HepG2 (cell line): ENCODE data around the gene RBM45. TPM values are rescaled to one million over a fixed set of nuclear protein-coding genes. Genes with fewer than 3 reads are reported as not detected.

ENCODE experiments used
- CENPBD1 ChIP-seq: sonication (generic); formaldehyde crosslinking; IDR thresholded peaks from 2 replicates; pipeline ENCODE4 v1.8.0; 2022; ENCODE audit warnings: missing genetic modification reagents, low read depth, mild to moderate bottlenecking, borderline replicate concordance
- CHD4 ChIP-seq: fragments of 200-600 bp; sonication (generic); IDR thresholded peaks from 2 replicates; pipeline ENCODE4 v1.7.0; 2017; ENCODE audit warnings: mild to moderate bottlenecking, low read length, borderline replicate concordance
- DMAP1 ChIP-seq: IDR thresholded peaks from 2 replicates; pipeline ENCODE4 v1.6.1; 2016
- ELF3 ChIP-seq: IDR thresholded peaks from 2 replicates; pipeline ENCODE4 v1.6.1; 2016; ENCODE audit warnings: missing genetic modification reagents, missing compliant biosample characterization
- HMG20A ChIP-seq: IDR thresholded peaks from 2 replicates; pipeline ENCODE4 v1.6.1; 2016; ENCODE audit warnings: borderline replicate concordance
- ISX ChIP-seq: sonication (generic); formaldehyde crosslinking; conservative IDR thresholded peaks from 2 replicates; pipeline ENCODE4 v1.5.0; 2020; ENCODE audit warnings: missing genetic modification reagents
- KDM3A ChIP-seq: IDR thresholded peaks from 2 replicates; pipeline ENCODE4 v1.6.1; 2018; ENCODE audit warnings: low read depth, missing compliant biosample characterization
- KIAA2018 ChIP-seq: sonication (generic); formaldehyde crosslinking; IDR thresholded peaks from 2 replicates; pipeline ENCODE4 v1.5.0; 2020; ENCODE audit warnings: mild to moderate bottlenecking, missing genetic modification reagents, borderline replicate concordance
- PREB ChIP-seq: sonication (generic); formaldehyde crosslinking; IDR thresholded peaks from 2 replicates; pipeline ENCODE4 v1.4.0; 2020; ENCODE audit warnings: missing genetic modification reagents
- SAP130 ChIP-seq: IDR thresholded peaks from 2 replicates; pipeline ENCODE4 v1.6.1; 2016; ENCODE audit warnings: low read depth
- TEAD3 ChIP-seq: optimal IDR thresholded peaks from 2 replicates; pipeline ENCODE3; 2016; ENCODE audit warnings: borderline replicate concordance
- ZFYVE20 ChIP-seq: sonication (generic); formaldehyde crosslinking; IDR thresholded peaks from 2 replicates; pipeline ENCODE4 v1.8.0; 2023; ENCODE audit warnings: low read depth, mild to moderate bottlenecking, moderate library complexity, missing genetic modification reagents, borderline replicate concordance
- ZNF33B ChIP-seq: sonication (generic); formaldehyde crosslinking; IDR thresholded peaks from 2 replicates; pipeline ENCODE4 v1.5.1; 2020; ENCODE audit warnings: mild to moderate bottlenecking, missing genetic modification reagents
- ZNF556 ChIP-seq: sonication (generic); formaldehyde crosslinking; IDR thresholded peaks from 2 replicates; pipeline ENCODE4 v1.4.0; 2020; ENCODE audit warnings: mild to moderate bottlenecking, missing genetic modification reagents, borderline replicate concordance
- ZNF572 ChIP-seq: sonication (generic); formaldehyde crosslinking; IDR thresholded peaks from 2 replicates; pipeline ENCODE4 v1.5.1; 2020; ENCODE audit warnings: mild to moderate bottlenecking, missing genetic modification reagents
- ZNF597 ChIP-seq: sonication (generic); formaldehyde crosslinking; IDR thresholded peaks from 2 replicates; pipeline ENCODE4 v1.5.0; 2020; ENCODE audit warnings: missing genetic modification reagents
- ZNF709 ChIP-seq: sonication (generic); formaldehyde crosslinking; IDR thresholded peaks from 2 replicates; pipeline ENCODE4 v1.5.0; 2020; ENCODE audit warnings: mild to moderate bottlenecking, missing genetic modification reagents
- ZNF839 ChIP-seq: sonication (generic); formaldehyde crosslinking; IDR thresholded peaks from 2 replicates; pipeline ENCODE4 v1.4.0; 2020; ENCODE audit warnings: missing genetic modification reagents, mild to moderate bottlenecking, borderline replicate concordance
- polyA plus RNA-seq, 8 experiments: library from polyadenylated mRNA; depleted of rRNA in 3 of 8; stranded (reverse) in 7 of 8; unstranded in 1 of 8; fragments of >200 nt; fragmentation: Illumina TruSeq in 4 of 8; extraction: Trizol in 4 of 8; gene quantifications; 2 replicates each; pipeline versions ENCODE4 v1.2.1 to v1.2.3, GENCODE V29; 2011 to 2016; ENCODE audit warnings: low read depth in 4 of 8, missing spikeins in 1 of 8, mixed read lengths in 1 of 8; ENCODE audit not compliant: insufficient read depth in 1 of 8
- total RNA-seq, 5 experiments: library from RNA; depleted of rRNA; stranded (reverse); fragments of >200 nt; fragmentation: Illumina TruSeq; extraction: Trizol; gene quantifications; 2 replicates each; pipeline ENCODE4 v1.2.3, GENCODE V29; 2016; ENCODE audit warnings: low read depth in 1 of 5

The RBM45 gene
- total and polyA plus RNA-seq, 2 of the 13 experiments (the other 11 are each of a cell fraction or from before 2014, with no cell fraction given), result 5.7 to 25.2 TPM

GRCh38 chr2:178112202-178113152 lies at the start of gene RBM45 (continued):
- TF ChIP-seq KIAA2018 (CRISPR knock-in tag), result peak; percentile 34; the same call in 1 of the 2 replicates
- peak; percentile 98 for TF ChIP-seq ZNF556 (CRISPR knock-in tag)
- no peak for TF ChIP-seq PREB (CRISPR knock-in tag)
- TF ChIP-seq ZNF33B, result peak; percentile 75; the same call in 1 of the 2 replicates
- peak; percentile 98; the same call in 1 of the 2 replicates for TF ChIP-seq ZNF709 (CRISPR knock-in tag)
- TF ChIP-seq ISX (CRISPR knock-in tag), result no peak
- TF ChIP-seq KDM3A, result peak; percentile 98
- TF ChIP-seq ZNF597 (CRISPR knock-in tag), result no peak
- TF ChIP-seq ZFYVE20 (CRISPR knock-in tag), result no peak
- TF ChIP-seq SAP130, result peak; percentile 99
- peak; percentile 27; the same call in 1 of the 2 replicates for TF ChIP-seq ZNF572 (CRISPR knock-in tag)
- peak; percentile 80; the same call in 1 of the 2 replicates for TF ChIP-seq ZNF839 (CRISPR knock-in tag)
- TF ChIP-seq ELF3 (CRISPR knock-in tag), result peak; percentile 99
- no peak; the same call in none of the 2 replicates for TF ChIP-seq HMG20A (CRISPR knock-in tag)
- TF ChIP-seq TEAD3, result peak; percentile 58
- peak; percentile 95 for TF ChIP-seq CENPBD1 (CRISPR knock-in tag)
- peak; percentile 97 for TF ChIP-seq DMAP1 (CRISPR knock-in tag)
- no peak for TF ChIP-seq CHD4
